Activated CD4-positive, CD25-positive, alpha-beta regulatory T cell (primary cell): ENCODE results near the gene TMEM87B.

Experiments
- DNase-seq, 4 experiments: peaks; one replicate each; lab custom pipeline; 2025; lab: John Stamatoyannopoulos, UW

TMEM87B gene, protein sequence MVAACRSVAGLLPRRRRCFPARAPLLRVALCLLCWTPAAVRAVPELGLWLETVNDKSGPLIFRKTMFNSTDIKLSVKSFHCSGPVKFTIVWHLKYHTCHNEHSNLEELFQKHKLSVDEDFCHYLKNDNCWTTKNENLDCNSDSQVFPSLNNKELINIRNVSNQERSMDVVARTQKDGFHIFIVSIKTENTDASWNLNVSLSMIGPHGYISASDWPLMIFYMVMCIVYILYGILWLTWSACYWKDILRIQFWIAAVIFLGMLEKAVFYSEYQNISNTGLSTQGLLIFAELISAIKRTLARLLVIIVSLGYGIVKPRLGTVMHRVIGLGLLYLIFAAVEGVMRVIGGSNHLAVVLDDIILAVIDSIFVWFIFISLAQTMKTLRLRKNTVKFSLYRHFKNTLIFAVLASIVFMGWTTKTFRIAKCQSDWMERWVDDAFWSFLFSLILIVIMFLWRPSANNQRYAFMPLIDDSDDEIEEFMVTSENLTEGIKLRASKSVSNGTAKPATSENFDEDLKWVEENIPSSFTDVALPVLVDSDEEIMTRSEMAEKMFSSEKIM

DNA sequence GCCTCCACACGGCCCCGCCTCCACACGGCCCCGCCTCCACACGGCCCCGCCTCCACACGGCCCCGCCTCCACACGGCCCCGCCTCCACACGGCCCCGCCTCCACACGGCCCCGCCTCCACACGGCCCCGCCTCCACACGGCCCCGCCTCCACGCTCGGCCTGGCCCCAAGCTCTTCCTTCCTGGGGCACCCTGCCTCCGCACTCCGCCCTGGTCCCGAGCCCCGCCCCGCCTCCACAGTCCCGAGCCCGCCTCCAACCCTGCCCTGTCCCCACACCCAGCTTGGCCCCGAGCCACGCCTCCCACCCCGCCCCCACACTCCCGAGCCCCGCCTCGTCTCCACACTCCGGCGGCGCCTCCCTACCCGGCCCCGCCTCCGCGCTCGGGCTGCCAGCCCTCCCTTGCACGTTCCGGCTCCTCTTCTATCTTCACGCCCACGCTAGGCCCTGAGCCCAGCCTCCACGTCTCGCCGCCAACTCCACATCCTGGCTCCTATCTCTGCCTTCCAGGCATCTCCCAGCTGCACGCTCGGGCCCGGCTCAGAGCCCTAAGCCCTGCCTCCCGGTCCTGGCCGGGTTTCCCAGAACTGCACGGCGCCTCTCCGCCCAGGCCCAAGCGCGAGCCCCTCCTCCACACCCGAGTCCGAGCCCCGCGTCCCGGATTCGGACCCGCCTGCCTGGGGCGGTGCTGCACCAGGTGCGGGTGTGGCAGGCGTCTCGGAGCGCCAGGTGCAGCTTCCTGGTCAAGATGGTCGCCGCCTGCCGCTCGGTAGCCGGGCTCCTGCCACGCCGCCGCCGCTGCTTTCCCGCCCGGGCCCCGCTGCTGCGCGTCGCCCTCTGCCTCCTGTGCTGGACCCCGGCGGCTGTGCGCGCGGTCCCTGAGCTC, at the start of gene TMEM87B:
Gene TMEM87B, plus strand, starts transcription at position 423 of the 883 bp plus-strand sequence. Its CDS starts 323 bp downstream, at position 746.
- DNase-seq: peak; percentile 96 to 99 (median 98)

DNA sequence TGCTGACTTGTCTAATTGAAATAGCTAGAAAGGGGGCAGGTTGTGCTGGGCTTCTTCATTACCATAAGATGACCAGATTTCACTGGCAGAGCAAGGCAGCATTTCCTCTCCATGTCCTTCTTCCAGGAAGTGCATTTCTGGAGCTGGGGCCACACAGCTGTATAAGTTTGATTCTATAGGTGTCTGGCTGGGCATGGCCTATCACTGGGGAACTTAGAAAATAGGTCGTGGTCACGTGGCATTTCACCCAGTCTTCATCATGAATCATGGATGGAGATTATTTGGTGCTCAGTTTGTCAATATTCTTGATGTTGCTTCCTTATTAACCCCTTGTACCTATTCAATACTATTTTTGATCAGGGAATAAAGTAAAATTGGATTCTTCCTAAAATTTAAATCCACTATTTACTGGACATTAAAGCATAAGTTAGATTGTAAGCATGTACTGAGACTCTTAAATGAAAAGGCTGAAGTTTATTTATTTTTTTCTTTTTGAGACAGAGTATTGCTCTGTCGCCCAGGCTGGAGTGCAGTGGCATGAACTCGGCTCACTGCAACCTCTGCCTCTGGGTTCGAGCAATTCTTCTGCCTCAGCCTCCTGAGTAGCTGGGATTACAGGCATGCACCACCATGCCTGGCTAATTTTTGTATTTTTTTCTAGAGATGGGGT, 49.5 kb upstream of the TMEM87B start:
- no peak for DNase-seq

DNA sequence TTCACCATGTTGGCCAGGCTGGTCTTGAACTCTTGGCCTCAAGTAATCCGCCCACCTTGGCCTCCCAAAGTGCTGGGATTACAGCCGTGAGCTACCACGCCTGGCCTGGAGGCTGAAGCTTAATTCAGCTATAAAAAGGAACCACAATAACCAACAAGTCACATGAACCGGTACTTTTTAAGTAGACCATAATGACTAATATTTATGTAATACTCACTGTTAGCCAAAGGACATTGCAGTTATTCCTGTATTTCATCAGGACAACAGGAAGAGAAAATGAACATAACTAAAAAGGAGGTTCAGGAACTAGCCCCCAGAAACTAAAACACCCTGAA, 49.0 kb upstream of the TMEM87B start:
- no peak for DNase-seq

DNA sequence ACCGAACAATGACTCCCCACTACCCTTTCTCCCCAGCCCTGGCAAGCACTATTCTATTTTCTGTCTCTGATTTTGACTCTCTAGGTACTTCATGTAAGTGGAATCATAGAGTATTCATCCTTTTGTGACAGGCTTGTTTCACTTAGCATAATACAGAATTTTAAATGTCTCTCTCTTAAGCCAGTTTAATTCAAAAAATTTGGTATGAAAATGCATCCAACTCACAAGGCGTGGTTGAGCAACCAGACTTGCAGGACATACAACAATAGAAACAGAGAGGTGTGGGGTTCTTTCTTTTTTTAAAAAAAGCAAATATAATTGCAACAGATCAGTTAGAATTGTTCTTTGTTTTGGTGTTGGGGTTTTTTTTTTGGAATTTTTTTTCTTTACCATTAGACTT, 47.6 kb upstream of the TMEM87B start:
- DNase-seq: no peak

DNA sequence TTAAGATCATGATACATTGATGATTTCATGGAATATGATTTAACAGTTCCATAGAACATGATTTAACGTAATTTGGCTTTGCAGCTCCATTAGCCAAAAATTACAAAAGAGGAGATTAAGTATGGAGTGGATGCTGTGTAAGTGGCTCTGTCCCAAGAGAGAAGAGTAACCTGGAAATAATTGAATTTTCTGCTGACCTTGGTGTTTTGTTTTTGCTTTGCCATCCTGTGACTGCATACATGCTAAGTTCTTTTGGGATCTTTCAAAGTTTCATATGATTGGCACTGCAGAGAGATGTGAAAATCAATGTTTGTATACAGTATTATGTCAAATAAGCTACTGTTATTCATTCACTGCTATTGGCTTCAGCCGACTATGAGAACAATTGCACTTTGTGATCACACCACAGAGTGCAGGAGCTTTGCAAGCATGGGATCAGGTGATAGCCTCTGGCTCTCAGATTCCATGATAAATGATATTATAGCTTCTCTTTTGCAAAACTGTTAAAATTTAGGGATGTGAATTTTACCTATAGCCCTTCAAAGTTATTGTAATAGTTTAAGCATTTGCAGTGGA, 46.1 kb upstream of the TMEM87B start:
- DNase-seq: no peak

DNA sequence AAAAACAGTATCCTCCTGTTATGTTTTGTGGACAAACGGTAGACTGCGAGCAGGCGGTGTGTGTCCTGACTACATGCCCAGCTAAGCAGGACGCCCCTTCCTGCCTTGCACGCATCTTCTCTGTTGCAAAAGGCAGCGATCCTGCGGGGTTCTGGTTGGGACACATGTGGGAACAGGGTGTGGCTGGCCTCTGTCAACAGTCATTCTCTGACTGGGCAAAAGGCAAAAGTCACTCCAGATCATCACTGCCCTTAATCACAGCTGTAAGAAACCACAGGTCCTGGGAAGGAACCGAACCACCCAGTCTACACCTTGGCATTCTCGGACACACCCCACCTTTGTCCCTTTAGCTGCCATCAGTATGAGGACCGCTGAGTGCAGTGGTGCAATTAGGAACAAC, 44.3 kb upstream of the TMEM87B start:
- DNase-seq: no peak

DNA sequence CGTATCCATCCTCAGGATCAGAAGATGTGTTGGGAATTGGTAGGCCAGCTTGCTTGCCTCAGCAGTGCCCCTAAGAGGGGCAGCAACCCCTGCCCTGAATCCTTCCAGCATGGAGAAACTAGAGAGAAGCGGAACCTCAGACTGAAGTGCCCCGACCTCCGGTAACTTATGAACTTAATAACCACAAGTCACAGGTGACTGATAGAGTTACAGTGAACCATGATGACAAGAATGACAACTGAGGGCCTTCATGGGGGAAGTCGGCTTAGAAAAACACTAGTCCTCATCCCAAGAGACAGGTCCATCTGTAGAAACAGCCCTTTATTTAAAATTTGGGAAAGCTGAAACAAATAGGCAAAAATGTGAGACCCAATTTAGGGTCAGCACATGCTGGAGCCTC, 42.5 kb upstream of the TMEM87B start:
- no peak for DNase-seq

DNA sequence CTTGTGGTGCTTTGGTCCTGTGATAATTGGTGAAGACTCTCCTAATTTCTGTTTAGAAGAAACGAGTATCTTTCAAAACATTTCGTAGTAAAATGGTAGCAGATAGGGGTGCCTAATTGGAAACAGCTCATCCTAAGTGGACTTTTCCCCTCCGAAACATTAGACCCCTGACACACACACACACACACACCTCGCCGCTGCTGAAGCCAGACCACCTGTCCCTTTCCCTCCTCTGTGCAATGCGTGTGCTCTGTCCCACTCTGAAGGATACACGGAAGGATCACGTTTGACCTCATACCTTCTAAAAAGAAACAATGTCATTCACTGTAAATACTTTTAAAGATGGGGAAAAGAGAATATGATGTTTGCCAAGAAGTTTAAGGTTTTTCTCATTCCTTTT, 36.2 kb upstream of the TMEM87B start:
- no peak for DNase-seq

DNA sequence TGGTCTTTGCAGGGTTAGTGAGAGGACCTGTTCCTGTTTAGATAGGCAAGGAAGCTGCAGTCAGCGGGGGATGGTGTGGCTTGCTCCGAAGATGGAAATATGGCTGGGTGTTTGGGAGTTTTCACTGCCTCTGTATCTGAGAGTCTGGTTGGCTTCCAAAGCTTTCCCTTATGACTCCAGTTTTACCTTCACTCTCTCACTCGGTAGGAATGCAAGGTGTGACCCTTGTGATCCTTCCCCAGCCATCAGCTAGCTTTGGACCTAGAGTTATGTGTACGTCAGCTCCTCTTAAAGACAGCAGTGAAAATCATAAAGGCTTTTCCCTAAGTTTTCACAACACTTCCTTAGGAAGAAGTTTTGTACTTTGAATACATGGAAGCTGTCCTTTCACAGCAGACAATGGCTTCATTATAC, 35.5 kb upstream of the TMEM87B start:
- no peak for DNase-seq

DNA sequence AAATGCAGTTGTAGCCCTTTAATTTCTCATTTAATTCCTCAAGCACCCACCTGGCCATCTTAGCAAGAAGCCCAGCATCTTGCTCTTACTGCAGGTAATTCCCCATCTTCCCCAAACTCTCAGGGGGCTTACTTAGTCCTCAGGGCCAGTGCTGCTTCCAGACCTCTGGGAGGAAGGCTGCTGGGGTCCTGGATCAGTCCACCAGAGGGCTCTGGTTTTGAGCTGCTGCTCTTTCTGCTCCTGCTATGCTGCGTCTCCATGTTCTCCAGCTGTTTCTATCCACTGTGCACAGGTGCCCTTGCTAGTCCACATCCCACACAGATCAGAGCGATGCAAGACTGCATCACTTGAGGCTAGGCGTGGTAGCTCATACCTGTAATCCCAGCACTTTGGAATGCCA, 34.5 kb upstream of the TMEM87B start:
- no peak for DNase-seq

DNA sequence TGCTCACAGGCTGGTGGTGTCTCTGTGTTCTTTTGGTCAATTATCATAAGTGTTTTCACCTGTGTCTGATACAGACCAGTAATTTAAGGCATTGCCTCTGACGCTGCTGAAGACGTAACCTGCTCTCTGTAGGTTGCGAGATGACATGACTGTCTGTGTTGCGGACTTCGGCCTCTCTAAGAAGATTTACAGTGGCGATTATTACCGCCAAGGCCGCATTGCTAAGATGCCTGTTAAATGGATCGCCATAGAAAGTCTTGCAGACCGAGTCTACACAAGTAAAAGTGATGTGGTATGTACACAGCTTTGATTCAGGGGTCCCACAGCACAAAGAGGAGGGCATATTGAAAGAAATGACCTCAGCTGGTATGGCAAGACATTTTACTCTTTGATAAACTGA, 33.8 kb upstream of the TMEM87B start:
- no peak for DNase-seq

DNA sequence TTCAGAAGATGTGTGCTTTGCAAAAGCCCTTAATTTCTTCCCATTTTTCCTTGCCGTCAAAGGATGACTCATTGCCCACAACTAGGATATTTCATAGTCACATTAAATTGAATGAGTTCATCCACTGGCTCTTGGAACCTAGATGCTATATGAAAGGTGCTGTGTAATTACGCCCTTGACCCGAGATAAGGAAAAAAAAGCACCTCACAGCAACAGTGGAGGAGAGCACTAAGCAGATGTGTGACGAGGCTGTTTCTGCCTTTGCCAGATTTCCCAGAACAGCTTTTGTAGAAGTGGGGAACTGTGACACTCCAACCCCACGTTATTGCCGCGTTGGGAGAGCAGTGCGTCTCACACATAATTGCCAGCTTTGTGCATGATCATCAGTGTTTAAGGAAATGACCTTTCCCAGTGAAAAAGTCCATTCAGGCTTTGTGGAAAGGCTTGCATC, 33.3 kb upstream of the TMEM87B start:
- DNase-seq: no peak

DNA sequence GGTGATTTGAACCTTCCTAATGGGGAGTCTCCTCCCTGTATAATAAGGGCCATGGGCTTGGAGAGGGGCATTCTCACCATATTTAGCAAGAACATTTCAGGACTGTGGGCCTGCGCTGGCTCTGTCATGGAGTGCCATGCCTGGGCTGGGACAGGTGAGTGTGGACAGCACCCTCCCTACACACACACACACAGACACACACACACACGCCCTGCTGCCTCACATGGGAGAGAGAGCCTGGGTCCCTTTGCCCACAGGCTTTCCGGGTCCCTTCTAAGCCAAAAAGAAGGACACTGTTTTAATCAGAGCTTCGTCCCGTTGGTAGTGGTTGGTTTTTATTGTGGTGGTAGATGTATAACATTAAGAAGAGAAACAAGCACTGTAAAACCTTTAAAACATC, 31.4 kb upstream of the TMEM87B start:
- DNase-seq: no peak

DNA sequence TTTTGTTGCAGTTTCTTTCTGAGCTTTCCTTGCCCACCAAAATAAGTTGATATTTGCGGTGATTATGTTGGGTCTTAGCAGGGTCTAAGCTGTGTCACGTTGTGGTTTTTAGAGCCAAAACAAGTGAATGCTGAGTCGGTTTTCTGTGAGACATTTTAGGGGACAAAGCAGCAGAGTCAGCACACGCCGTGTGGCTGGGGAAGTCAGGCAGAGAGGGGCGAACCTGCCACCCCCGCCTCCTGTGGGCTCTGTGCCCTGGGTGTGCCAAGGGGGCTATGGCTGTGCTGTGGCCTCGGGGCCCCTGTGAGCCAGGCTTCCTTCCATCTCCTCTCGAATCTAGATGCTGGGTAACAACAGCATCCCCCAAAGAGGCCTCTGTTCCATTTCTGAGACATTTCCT, 30.8 kb upstream of the TMEM87B start:
- DNase-seq: no peak

DNA sequence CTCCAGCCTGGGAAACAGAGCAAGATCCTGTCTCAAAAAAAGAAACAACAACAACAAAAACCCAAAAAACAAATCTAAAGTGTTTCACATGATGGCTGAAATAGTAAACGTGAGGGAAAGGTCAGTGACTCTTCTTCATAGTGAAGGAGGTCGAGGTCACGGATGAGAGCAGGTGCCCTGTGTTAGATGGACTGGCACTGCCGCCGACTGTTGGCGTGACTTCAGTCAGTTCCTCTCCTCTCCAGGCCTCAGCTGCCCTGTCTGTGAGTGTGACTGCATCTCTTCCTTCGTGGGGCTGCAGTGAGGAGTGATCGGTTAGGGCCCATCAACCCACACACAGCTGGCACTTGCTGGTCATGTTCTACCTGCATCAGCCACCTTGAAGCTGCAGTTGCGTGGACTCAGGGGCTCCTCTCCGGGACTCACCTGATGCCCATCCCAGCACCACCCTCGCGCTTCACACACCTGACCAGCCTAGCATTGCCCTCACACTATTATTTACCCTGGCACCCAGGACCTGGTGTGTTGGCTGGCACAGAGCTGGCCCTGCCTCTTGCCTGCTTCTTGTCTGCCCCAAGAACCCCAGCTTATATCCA, 30.1 kb upstream of the TMEM87B start:
- no peak for DNase-seq

DNA sequence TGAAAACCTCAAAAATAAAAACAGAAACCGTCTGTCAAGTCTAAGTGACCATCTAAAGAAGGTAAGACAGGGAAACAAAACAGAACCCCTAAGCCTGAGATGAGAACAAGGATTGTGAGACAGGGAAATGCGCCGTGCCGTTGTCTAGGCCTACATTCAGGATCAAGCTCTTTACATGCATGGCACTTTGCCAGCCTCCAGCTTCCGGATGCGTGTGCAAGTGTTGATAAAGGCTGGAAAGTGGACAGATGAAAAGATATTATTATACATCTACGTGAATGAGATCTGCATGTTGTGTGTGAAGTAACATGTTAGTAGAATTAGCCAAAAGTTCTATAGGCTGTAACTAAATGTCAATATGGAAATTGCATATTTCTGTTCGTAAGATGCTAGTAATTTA, 28.6 kb upstream of the TMEM87B start:
- no peak for DNase-seq

DNA sequence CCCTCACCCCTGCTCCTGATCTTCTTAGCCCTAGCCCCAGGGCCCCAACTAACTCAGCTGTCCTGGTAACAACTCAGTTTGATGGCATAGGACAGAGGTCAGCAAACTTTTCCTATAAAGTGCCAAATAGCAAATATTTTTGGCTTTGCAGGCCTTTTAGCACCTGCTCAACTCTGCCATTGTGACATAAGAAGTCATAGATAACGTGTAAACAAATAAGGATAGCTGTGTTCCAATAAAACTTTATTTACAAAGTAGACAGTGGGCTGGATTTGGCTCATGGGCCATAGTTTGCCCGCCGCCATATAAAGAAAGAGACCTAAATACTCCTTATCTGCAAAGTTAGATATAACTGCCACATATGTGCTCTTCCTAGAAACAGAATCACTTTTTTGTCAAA, 27.3 kb upstream of the TMEM87B start:
- DNase-seq: no peak

DNA sequence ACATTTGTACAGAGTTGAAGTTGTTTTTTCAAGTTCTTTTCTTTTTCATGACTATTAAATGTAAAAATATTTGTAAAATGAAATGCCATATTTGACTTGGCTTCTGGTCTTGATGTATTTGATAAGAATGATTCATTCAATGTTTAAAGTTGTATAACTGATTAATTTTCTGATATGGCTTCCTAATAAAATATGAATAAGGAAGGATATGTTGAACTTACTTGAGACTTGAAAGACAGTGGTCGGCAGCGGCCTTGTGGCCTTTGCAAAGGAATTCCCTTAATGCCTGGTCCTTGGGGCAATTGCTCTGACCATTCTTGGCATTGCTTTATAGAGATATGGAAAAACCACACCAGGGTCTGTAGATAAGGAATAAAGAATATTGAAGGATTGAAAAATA, 25.9 kb upstream of the TMEM87B start:
- no peak for DNase-seq

DNA sequence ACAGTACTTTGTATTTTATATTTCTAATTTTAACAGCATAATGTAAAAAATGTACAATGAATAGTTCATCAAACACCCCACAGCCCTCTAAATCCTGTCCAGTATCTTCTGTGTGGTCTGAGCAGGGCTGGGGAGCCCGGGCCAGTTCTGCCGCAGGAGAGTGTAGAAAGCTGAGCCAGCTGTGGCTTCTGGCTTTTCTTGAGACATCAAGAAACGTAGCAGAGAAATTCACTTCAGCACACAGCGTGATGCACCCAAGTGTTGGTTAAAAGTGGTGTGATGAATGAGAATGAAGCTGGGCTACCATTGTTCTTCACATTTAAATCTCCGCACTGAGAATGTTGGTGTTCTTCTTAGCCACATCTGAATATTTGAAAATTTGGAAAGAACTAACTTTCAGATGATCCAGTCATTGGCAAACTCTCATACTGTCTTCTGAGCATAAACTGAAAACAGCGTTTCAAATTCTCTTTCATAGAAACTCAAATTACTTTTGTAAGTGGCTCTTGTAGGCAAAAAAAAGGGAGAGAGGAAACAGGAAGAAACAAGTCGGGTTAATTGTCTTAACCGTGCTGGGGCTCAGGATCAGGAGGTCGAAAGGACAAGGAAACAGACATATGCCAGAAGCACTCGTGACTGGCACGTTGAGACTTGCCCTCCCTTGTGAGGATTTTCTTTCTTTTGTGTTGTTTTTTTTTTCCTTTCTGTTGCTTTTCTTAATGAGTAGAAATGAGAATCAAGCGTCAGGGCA, 23.4 kb upstream of the TMEM87B start:
- DNase-seq: no peak

DNA sequence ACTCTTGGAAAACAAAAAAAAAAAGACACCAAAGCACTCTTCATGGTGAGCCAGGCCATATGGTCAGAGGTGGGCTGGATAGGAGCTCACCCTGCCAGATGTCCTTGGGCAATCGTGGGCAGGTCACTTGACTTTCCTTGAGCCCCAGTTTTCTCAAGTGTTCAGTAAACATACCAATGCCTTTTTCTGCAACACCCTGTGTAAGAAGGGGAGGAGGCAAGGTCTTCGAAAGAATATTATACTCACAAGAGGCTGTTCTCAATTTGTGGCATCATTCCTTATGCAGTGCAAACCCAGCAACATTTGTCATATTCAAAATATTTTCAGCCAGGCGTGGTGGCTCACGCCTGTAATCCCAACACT, 22.9 kb upstream of the TMEM87B start:
- DNase-seq: no peak
